Trophoblast cell (in vitro differentiated cells and primary cell): ENCODE measurements around the gene TK1.
A peak's percentile ranks its signal among the peaks of the same experiment; 100 is the strongest.

Experiments
- DNase-seq, 2 donors: peaks; one replicate each; pipeline ENCODE4 v3.0.0-alpha.2; 2016
- H2AFZ ChIP-seq: 2 replicates; pipeline ENCODE4 v1.6.1; 2013; ENCODE audit warnings: low read length, moderate library complexity, mild to moderate bottlenecking; ENCODE audit not compliant: insufficient read depth, poor library complexity
- H2AK5ac ChIP-seq: 2 replicates; pipeline ENCODE4 v1.6.1; 2013; ENCODE audit warnings: mild to moderate bottlenecking, low read length
- H2BK120ac ChIP-seq: 2 replicates; pipeline ENCODE4 v1.6.1; 2013; ENCODE audit warnings: low read length, mild to moderate bottlenecking, moderate library complexity; ENCODE audit not compliant: insufficient read depth, poor library complexity
- H2BK12ac ChIP-seq: 2 replicates; pipeline ENCODE4 v1.6.1; 2013; ENCODE audit warnings: mild to moderate bottlenecking, low read length, moderate library complexity
- H2BK5ac ChIP-seq: 2 replicates; pipeline ENCODE4 v1.6.1; 2013; ENCODE audit warnings: low read length, low read depth, moderate library complexity, mild to moderate bottlenecking; ENCODE audit not compliant: poor library complexity
- H3K14ac ChIP-seq: 2 replicates; pipeline ENCODE4 v1.6.1; 2013; ENCODE audit warnings: mild to moderate bottlenecking, low read length
- H3K18ac ChIP-seq: 2 replicates; pipeline ENCODE4 v1.6.1; 2013; ENCODE audit warnings: mild to moderate bottlenecking, low read length
- H3K23ac ChIP-seq: 2 replicates; pipeline ENCODE4 v1.6.1; 2013; ENCODE audit warnings: low read length
- H3K27ac ChIP-seq: 2 replicates; pipeline ENCODE4 v1.5.1; 2013; ENCODE audit warnings: low read depth, mild to moderate bottlenecking, inconsistent platforms, low read length, moderate library complexity
- H3K27me3 ChIP-seq: 2 replicates; pipeline ENCODE4 v1.6.1; 2013; ENCODE audit warnings: inconsistent platforms, mild to moderate bottlenecking, low read length, moderate library complexity; ENCODE audit not compliant: insufficient read depth
- H3K36me3 ChIP-seq, 2 experiments: 1 replicate in 1 of 2; 2 replicates in 1 of 2; pipeline ENCODE4 v1.6.1; 2013; ENCODE audit warnings: low read length in 2 of 2, mild to moderate bottlenecking in 2 of 2, moderate library complexity in 1 of 2; ENCODE audit not compliant: insufficient read depth in 2 of 2, control insufficient read depth in 1 of 2
- H3K4ac ChIP-seq: 2 replicates; pipeline ENCODE4 v1.6.1; 2013; ENCODE audit warnings: low read depth, mild to moderate bottlenecking, low read length, moderate library complexity
- H3K4me1 ChIP-seq, 2 experiments: 1 replicate in 1 of 2; 2 replicates in 1 of 2; pipeline ENCODE4 v1.6.1; 2013; ENCODE audit warnings: low read length in 2 of 2, mild to moderate bottlenecking in 2 of 2, moderate library complexity in 1 of 2; ENCODE audit not compliant: insufficient read depth in 2 of 2, control insufficient read depth in 1 of 2
- H3K4me2 ChIP-seq: 2 replicates; pipeline ENCODE4 v1.6.1; 2013; ENCODE audit warnings: inconsistent platforms, mild to moderate bottlenecking, low read length, moderate library complexity
- H3K4me3 ChIP-seq: 2 replicates; pipeline ENCODE4 v1.5.1; 2013; ENCODE audit warnings: mild to moderate bottlenecking, low read depth, low read length, inconsistent platforms
- H3K79me1 ChIP-seq: one replicate; pipeline ENCODE4 v1.6.1; 2013; ENCODE audit warnings: low read length
- H3K79me2 ChIP-seq: 2 replicates; pipeline ENCODE4 v1.6.1; 2013; ENCODE audit warnings: low read length, mild to moderate bottlenecking; ENCODE audit not compliant: control insufficient read depth, insufficient read depth, poor library complexity
- H3K9ac ChIP-seq: 2 replicates; pipeline ENCODE4 v1.6.1; 2013; ENCODE audit warnings: mild to moderate bottlenecking, low read length
- H3K9me3 ChIP-seq: 2 replicates; pipeline ENCODE4 v1.6.1; 2013; ENCODE audit warnings: low read depth, mild to moderate bottlenecking, control low read depth, inconsistent platforms, low read length; ENCODE audit not compliant: insufficient read depth
- H4K12ac ChIP-seq: 2 replicates; pipeline ENCODE4 v1.6.1; 2013; ENCODE audit warnings: low read depth, mild to moderate bottlenecking, low read length, moderate library complexity
- H4K8ac ChIP-seq: 2 replicates; pipeline ENCODE4 v1.6.1; 2013; ENCODE audit warnings: low read depth, mild to moderate bottlenecking, low read length, moderate library complexity
- H4K91ac ChIP-seq: one replicate; pipeline ENCODE4 v1.6.1; 2013; ENCODE audit warnings: low read depth, mild to moderate bottlenecking, low read length, moderate library complexity
- WGBS: extraction: QIAGEN DNeasy Blood & Tissue Kit; methylation state at CpG from one replicate; pipeline ENCODE4 v1.1.7; 2013; ENCODE audit warnings: missing lambda C conversion rate; ENCODE audit not compliant: insufficient read length, insufficient coverage; ENCODE audit errors: extremely low coverage; 5-methylcytosine and 5-hydroxymethylcytosine counted together

TK1 gene

DNA sequence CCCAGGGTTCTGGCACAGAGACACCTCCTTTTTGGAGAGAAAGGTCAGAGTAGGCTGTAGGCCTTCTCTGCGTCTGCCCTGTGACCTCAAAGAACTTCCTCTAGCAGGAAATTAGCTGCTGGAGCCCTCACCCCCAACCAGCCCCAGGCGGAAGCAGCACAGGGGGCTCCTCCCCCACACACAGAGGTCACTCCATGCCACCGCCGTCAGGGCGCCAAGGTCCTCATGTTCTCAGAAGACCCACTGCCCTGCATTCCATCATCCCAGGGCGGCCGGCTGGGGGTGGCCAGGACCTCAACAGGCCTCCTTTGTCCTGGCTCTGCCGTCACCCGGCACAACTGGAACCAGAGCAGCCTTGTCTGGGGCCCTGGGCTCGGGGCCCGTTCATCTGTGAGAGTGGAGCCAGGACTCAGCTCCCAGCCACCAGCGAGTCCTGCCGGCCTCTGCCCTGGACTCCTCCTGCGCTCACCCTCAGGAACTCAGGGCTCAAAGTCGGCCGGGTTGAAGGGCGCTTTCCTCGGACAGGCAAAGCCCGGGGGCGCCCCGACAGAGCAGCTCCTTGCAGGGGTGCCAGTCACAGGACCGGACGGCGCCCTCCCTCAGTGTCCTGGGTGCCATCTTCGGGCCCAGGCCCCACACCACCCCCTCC lies 59.5 kb downstream of the TK1 start:
- no peaks in the 10 kb centered on the region for H3K27me3 ChIP-seq
- H3K23ac ChIP-seq, result no peak overlapping the region
- H2BK12ac ChIP-seq, result peak overlapping the region; percentile 30
- H3K18ac ChIP-seq, result peak overlapping the region; percentile 87
- peak overlapping the region; percentile 14 for H3K9ac ChIP-seq
- H3K4me2 ChIP-seq, result peak overlapping the region; percentile 68
- peak overlapping the region; percentile 55 for H2AK5ac ChIP-seq
- peaks cover 14% of the 10 kb centered on the region for H3K79me1 ChIP-seq
- H3K4me3 ChIP-seq, result peak overlapping the region; percentile 79
- peak overlapping the region; percentile 32 for H2AFZ ChIP-seq
- H2BK120ac ChIP-seq, result peak overlapping the region; percentile 89
- peak overlapping the region; percentile 76 for H4K12ac ChIP-seq
- peak overlapping the region; percentile 90 for H4K8ac ChIP-seq
- WGBS, result no CpG with 5 or more reads among the region's 25 CpGs
- H2BK5ac ChIP-seq, result peak overlapping the region; percentile 92
- H3K36me3 ChIP-seq, result peaks cover 40 to 42% of the 10 kb centered on the region in 2 experiments
- H3K27ac ChIP-seq, result peak overlapping the region; percentile 69
- H3K4ac ChIP-seq, result peak overlapping the region; percentile 23
- peak overlapping the region; percentile 84 for H3K14ac ChIP-seq
- H3K79me2 ChIP-seq, result peaks cover 10% of the 10 kb centered on the region
- H3K9me3 ChIP-seq, result peaks cover 2% of the 10 kb centered on the region
- no peak for DNase-seq
- peaks cover 6 to 18% of the 10 kb centered on the region in 2 experiments for H3K4me1 ChIP-seq
- peak overlapping the region; percentile 91 for H4K91ac ChIP-seq

DNA sequence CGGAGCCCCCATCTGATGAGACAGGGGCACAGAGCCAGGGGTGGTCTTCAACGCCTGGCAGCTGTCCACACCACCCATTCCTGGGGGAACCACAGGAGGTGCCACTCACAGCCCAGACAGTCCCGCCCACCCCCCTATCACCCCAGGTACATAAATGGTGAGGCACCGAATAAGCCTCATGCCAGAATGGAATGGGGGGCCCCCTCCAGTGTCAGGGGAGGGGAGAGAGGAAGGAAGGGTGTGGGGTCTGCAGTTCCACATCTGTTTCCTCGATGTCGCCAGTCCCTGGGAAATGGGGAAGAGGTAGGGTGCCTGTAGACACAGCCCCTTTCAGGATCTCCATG lies 60.0 kb downstream of the TK1 start:
- Histone ChIP-seq H4K8ac (peak overlapping the region; percentile 24), H4K91ac (no peak overlapping the region), H3K9ac (no peak overlapping the region), H3K9me3 (peaks cover 2% of the 10 kb centered on the region), H3K14ac (no peak overlapping the region), H2BK5ac (no peak overlapping the region), H3K4ac (peak overlapping the region; percentile 4), H3K79me2 (peaks cover 10% of the 10 kb centered on the region), H3K18ac (peak overlapping the region; percentile 48), H3K23ac (no peak overlapping the region), H2BK12ac (no peak overlapping the region), H4K12ac (no peak overlapping the region), H2AK5ac (no peak overlapping the region), H3K4me2 (peak overlapping the region; percentile 68), H2AFZ (no peak overlapping the region), H3K4me3 (no peak overlapping the region), H3K27me3 (no peaks in the 10 kb centered on the region), H3K36me3 (peaks cover 45 to 47% of the 10 kb centered on the region in 2 experiments), H3K27ac (no peak overlapping the region), H3K4me1 (peaks cover 6 to 16% of the 10 kb centered on the region in 2 experiments), H3K79me1 (peaks cover 14% of the 10 kb centered on the region), H2BK120ac (no peak overlapping the region)
- DNase-seq, result no peak
- WGBS, result no CpG with 5 or more reads among the region's 6 CpGs

DNA sequence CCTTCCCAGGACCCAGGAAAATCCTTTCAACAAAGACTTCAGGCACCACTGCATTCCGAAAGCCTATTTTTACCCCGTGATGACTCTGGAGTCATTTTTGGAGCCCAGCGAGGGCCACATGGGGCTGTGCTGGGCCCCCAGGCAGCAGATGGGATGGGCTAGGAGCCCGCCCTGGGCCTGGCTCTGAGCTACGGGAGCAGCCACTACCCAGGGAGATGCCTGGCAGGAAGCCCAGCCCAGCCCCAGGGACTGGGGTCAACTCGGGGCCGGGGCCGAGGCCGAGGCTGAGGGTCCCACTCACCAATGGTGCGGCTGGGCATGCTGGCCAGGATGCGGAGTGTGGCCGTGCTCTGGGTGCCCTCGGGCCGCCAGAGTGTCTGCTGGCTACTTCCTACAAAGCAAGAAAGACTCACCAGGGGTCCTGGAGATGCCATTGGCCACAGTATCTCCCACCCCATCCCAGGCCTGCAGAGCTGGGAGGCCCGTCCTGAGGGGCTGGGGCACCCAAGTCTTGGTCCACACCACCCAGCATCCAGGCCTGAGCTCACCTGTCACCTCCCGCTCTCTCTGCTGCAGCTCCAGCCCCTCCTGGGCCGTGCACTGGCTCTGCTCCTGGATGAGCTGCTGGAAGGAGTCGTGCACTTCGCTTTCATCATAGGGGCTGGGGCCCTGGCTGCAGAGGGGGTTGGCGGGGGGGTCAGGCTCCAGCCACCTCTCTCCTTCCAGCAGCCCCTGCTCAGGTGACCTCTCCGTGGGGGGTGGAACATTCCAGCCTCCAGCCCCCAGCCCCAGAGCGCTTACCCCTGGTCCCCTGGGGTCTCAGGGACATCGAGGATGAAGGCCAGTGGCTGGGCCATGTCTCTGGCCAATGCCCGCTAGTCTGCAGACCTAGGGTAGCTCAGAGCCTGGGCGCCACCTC lies 60.6 kb downstream of the TK1 start:
- peaks cover 10% of the 10 kb centered on the region for H3K79me2 ChIP-seq
- no peak for DNase-seq
- H3K14ac ChIP-seq, result no peak overlapping the region
- H3K4me2 ChIP-seq, result no peak overlapping the region
- peaks cover 51 to 53% of the 10 kb centered on the region in 2 experiments for H3K36me3 ChIP-seq
- H2BK5ac ChIP-seq, result no peak overlapping the region
- H3K4ac ChIP-seq, result no peak overlapping the region
- H2BK120ac ChIP-seq, result no peak overlapping the region
- H3K79me1 ChIP-seq, result peaks cover 14% of the 10 kb centered on the region
- peaks cover 6 to 14% of the 10 kb centered on the region in 2 experiments for H3K4me1 ChIP-seq
- no peak overlapping the region for H4K91ac ChIP-seq
- H4K12ac ChIP-seq, result no peak overlapping the region
- no peak overlapping the region for H3K23ac ChIP-seq
- H3K4me3 ChIP-seq, result no peak overlapping the region
- no peak overlapping the region for H3K27ac ChIP-seq
- H2BK12ac ChIP-seq, result no peak overlapping the region
- no peak overlapping the region for H3K9ac ChIP-seq
- H2AK5ac ChIP-seq, result no peak overlapping the region
- no peaks in the 10 kb centered on the region for H3K27me3 ChIP-seq
- H3K18ac ChIP-seq, result peak overlapping the region; percentile 48
- no peak overlapping the region for H4K8ac ChIP-seq
- WGBS, result no CpG with 5 or more reads among the region's 25 CpGs
- H2AFZ ChIP-seq, result no peak overlapping the region
- H3K9me3 ChIP-seq, result peaks cover 2% of the 10 kb centered on the region

DNA sequence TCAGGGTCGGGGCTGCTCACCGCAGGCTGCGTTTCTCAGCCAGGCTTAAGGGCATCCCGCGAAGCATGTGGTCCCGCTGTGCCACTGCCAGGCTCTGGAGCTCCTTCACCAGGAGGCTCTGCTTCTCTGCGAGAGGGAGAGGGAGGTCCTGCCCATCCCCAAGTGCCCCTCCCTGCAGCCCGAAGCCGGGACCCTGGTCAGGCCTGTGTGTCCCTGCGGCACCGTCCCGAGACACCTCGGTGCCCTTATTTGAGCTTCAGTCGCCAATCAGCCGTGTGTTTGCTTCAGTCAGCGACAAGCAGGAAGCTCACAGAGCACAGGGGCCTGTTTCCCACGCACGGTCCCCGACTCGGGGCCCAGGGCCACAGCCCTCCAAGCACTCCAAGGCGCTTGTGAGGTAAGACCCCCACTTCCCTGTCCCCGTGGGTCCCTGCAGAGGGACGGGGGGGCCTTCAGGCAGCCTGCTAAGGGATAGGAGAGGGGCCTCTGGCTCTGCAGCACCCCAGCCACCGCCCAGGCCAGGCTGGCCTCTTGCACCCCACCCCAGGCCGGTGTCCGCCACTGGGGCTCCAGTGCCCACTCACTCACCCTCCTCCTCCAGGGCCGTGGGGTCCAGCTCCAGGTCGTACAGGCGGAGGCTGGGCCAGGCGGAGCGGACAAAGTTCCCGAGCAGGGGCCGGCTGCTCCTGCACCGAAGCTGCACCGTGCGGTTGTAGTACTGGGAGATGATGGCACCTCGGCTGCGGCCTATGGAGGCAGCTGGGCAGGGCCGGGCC lies 61.5 kb downstream of the TK1 start:
- no peak overlapping the region for H2BK120ac ChIP-seq
- no CpG with 5 or more reads among the region's 39 CpGs for WGBS
- H4K91ac ChIP-seq, result no peak overlapping the region
- no peak overlapping the region for H2BK5ac ChIP-seq
- H2AFZ ChIP-seq, result no peak overlapping the region
- H3K79me2 ChIP-seq, result peaks cover 10% of the 10 kb centered on the region
- DNase-seq, result no peak
- H3K23ac ChIP-seq, result no peak overlapping the region
- H3K4ac ChIP-seq, result no peak overlapping the region
- no peak overlapping the region for H2BK12ac ChIP-seq
- H3K36me3 ChIP-seq, result peaks cover 59 to 61% of the 10 kb centered on the region in 2 experiments
- H3K27ac ChIP-seq, result no peak overlapping the region
- H3K4me2 ChIP-seq, result no peak overlapping the region
- peaks cover 6 to 14% of the 10 kb centered on the region in 2 experiments for H3K4me1 ChIP-seq
- H2AK5ac ChIP-seq, result no peak overlapping the region
- H3K18ac ChIP-seq, result no peak overlapping the region
- H3K9ac ChIP-seq, result no peak overlapping the region
- peaks cover 2% of the 10 kb centered on the region for H3K9me3 ChIP-seq
- H4K12ac ChIP-seq, result no peak overlapping the region
- H3K14ac ChIP-seq, result no peak overlapping the region
- H3K27me3 ChIP-seq, result no peaks in the 10 kb centered on the region
- H4K8ac ChIP-seq, result no peak overlapping the region
- peaks cover 14% of the 10 kb centered on the region for H3K79me1 ChIP-seq
- no peak overlapping the region for H3K4me3 ChIP-seq
